Right lobe of liver (tissue), 6 donors: Measurements from ENCODE around the gene DIRAS3. TPM values are rescaled to one million over a fixed set of nuclear protein-coding genes. Genes with fewer than 3 reads are reported as not detected.
"Not testable (repeated sequence)": the region's sequence is repeated elsewhere in the genome, so short reads cannot be mapped to it uniquely, and the experiment has no call there.

ENCODE experiments used
- ATAC-seq, 4 donors: fragments of 200-7000 bp; cut with Tn5 transposase; one replicate each; pipeline ENCODE4 v1.9.1; 2020; ENCODE audit warnings: mild to moderate bottlenecking in 4 of 4, moderate library complexity in 4 of 4
- DNase-seq, 3 donors: peaks; one replicate each; pipeline ENCODE4 v3.0.0-alpha.2; 2020
- H3K27ac ChIP-seq, 3 donors: fragments of 200-600 bp; one replicate each; pipeline ENCODE4 v1.8.0; 2022
- H3K27me3 ChIP-seq, 2 donors: fragments of 200-600 bp; one replicate each; pipeline ENCODE4 v1.8.0; 2022
- H3K36me3 ChIP-seq, 4 donors: fragments of 200-600 bp; sonication (generic) in 1 of 4; one replicate each; pipeline versions ENCODE4 v1.5.1 to v1.8.0; 2017 to 2022; ENCODE audit warnings: control low read depth in 1 of 4
- H3K4me1 ChIP-seq, 4 donors: fragments of 200-600 bp; sonication (generic) in 1 of 4; one replicate each; pipeline versions ENCODE4 v1.5.1 to v1.8.0; 2017 to 2022; ENCODE audit warnings: control low read depth in 1 of 4
- H3K4me3 ChIP-seq, 3 donors: fragments of 200-600 bp; one replicate each; pipeline ENCODE4 v1.8.0; 2022
- H3K9me3 ChIP-seq, 4 donors: fragments of 200-600 bp; sonication (generic) in 1 of 4; one replicate each; pipeline versions ENCODE4 v1.5.1 to v1.8.0; 2017 to 2022; ENCODE audit warnings: control low read depth in 1 of 4
- POLR2A ChIP-seq: fragments of 450-650 bp; IDR thresholded peaks from one replicate; pipeline ENCODE4 v1.6.1; 2017; ENCODE audit warnings: antibody characterized with exemption, mild to moderate bottlenecking
- WGBS: methylation state at CpG from one replicate; pipeline ENCODE4 v1.1.6; 2018; ENCODE audit warnings: low coverage, low lambda C conversion rate; ENCODE audit not compliant: insufficient coverage; ENCODE audit errors: missing lambda C conversion rate; 5-methylcytosine and 5-hydroxymethylcytosine counted together
- intact Hi-C, 2 donors: fragments of 100-400 bp; cut with DNase I; formaldehyde crosslinking; loops; one replicate each; pipeline versions ENCODE4 v1.11.2 to v1.14.1; 2022
- total RNA-seq, 6 experiments: library from RNA; depleted of rRNA in 2 of 6; stranded (reverse); fragments of >200 nt in 2 of 6; fragmentation: NEBNext Ultra II Directional in 3 of 6; extraction: Animal tissue kit (Norgen Biotek cat#: 25700) in 3 of 6; gene quantifications; one replicate each; pipeline versions ENCODE4 v1.1.0 to v1.2.4, GENCODE V29; 2016 to 2023
- TF ChIP-seq, protein P1 (sequence below), 4 donors: fragments of 200-600 bp in 3 of 4; fragments of 450-650 bp in 1 of 4; IDR thresholded peaks; one replicate each; pipeline versions ENCODE4 v1.5.1 to v1.8.0; 2016 to 2022; ENCODE audit warnings: antibody characterized with exemption in 4 of 4, mild to moderate bottlenecking in 2 of 4
- donor health status: DM: no; HTN: yes; CAD: no.
- donor health status: DM: no; HTN: no; CAD: no.
- donor health status: DM: no; HTN: no; CAD: no.
- donor health status: DM: no; HTN: yes; CAD: no.
- donor health status: DM: no; HTN: yes; CAD: no.

DIRAS3 gene
- total RNA-seq, 6 experiments from 2014 or later, result 0.62 to 6.4 (median 1.9) TPM

- no peak for DNase-seq
- intact Hi-C loops, result loop anchor here in 1 of 2 donors (10.0 kb wide), 1 partner anchor 157 kb away; no protein-coding TSS in a partner anchor
- no peaks in the 10 kb centered on the region for H3K36me3 ChIP-seq
- no peak for ATAC-seq
- H3K27ac ChIP-seq, result no peak overlapping the region
- no peaks in the 10 kb centered on the region for H3K4me1 ChIP-seq
- 90% methylated on average over 2 of the region's 2 CpGs for WGBS
- H3K4me3 ChIP-seq, result no peak overlapping the region
- no peak for TF ChIP-seq POLR2A
- TF ChIP-seq, protein P1, sequence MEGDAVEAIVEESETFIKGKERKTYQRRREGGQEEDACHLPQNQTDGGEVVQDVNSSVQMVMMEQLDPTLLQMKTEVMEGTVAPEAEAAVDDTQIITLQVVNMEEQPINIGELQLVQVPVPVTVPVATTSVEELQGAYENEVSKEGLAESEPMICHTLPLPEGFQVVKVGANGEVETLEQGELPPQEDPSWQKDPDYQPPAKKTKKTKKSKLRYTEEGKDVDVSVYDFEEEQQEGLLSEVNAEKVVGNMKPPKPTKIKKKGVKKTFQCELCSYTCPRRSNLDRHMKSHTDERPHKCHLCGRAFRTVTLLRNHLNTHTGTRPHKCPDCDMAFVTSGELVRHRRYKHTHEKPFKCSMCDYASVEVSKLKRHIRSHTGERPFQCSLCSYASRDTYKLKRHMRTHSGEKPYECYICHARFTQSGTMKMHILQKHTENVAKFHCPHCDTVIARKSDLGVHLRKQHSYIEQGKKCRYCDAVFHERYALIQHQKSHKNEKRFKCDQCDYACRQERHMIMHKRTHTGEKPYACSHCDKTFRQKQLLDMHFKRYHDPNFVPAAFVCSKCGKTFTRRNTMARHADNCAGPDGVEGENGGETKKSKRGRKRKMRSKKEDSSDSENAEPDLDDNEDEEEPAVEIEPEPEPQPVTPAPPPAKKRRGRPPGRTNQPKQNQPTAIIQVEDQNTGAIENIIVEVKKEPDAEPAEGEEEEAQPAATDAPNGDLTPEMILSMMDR (IDR thresholded peaks at IDR 0.05), result no peak
- no peaks in the 10 kb centered on the region for H3K9me3 ChIP-seq
- no peaks in the 10 kb centered on the region for H3K27me3 ChIP-seq
Observed at GRCh38 chr1:68011657-68012375, 38.6 kb downstream of the DIRAS3 start.

DNA sequence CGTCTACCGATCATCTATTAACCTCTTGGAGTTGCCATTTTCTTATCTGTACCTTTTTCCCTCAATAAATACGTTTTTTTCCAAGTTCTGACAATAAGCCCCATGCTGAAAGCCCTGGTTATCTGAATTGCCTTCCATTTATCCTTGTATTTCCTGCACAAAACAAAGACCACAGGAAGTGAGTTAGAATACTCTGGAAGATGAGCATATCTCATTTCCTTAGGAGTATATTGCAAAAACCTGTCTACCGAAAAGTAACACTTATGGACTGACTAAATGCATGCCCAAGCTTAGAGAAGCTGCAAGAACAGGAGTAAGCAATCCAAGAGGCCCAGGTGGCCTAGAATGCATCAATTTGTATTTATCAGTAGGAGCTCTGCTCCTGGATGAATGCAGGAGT is 39.9 kb downstream of the DIRAS3 start:
- WGBS, result 26% methylated on average over 4 of the region's 4 CpGs
- intact Hi-C loops, result loop anchor here in 1 of 2 donors (10.0 kb wide), 1 partner anchor 156 kb away; no protein-coding TSS in a partner anchor
- DNase-seq, result no peak
- Histone ChIP-seq H3K27ac (no peak overlapping the region), H3K36me3 (no peaks in the 10 kb centered on the region), H3K27me3 (no peaks in the 10 kb centered on the region), H3K9me3 (no peaks in the 10 kb centered on the region), H3K4me1 (no peaks in the 10 kb centered on the region), H3K4me3 (no peak overlapping the region)
- ATAC-seq, result peak in 2 of 4 donors; percentile 27 to 42
- TF ChIP-seq POLR2A, result no peak
- TF ChIP-seq, protein P1 (IDR thresholded peaks at IDR 0.05), result no peak

GRCh38 chr1:68010090-68010489 is 40.3 kb downstream of the DIRAS3 start:
- Histone ChIP-seq H3K4me1 (no peaks in the 10 kb centered on the region), H3K9me3 (no peaks in the 10 kb centered on the region), H3K27ac (no peak overlapping the region), H3K27me3 (no peaks in the 10 kb centered on the region), H3K4me3 (no peak overlapping the region), H3K36me3 (no peaks in the 10 kb centered on the region)
- TF ChIP-seq, protein P1 (IDR thresholded peaks at IDR 0.05), result peak; percentile 37 to 48 (median 40)
- no peak for TF ChIP-seq POLR2A
- intact Hi-C loops, result loop anchor here in 1 of 2 donors (10.0 kb wide), 1 partner anchor 155 kb away; no protein-coding TSS in a partner anchor
- ATAC-seq, result peak; percentile 48 to 75 (median 57)
- DNase-seq, result no peak

GRCh38 chr1:68003626-68004025 is 46.8 kb downstream of the DIRAS3 start:
- DNase-seq, H3K36me3 ChIP-seq, intact Hi-C loops, H3K27ac ChIP-seq, H3K4me3 ChIP-seq, H3K9me3 ChIP-seq, ATAC-seq, H3K4me1 ChIP-seq, H3K27me3 ChIP-seq: not testable (repeated sequence)
- 79% methylated on average over 2 of the region's 3 CpGs for WGBS

- Histone ChIP-seq H3K36me3 (no peaks in the 10 kb centered on the region), H3K27me3 (no peaks in the 10 kb centered on the region), H3K9me3 (no peaks in the 10 kb centered on the region), H3K4me1 (no peaks in the 10 kb centered on the region), H3K4me3 (no peak overlapping the region), H3K27ac (no peak overlapping the region)
- no peak for DNase-seq
- TF ChIP-seq POLR2A, result no peak
- TF ChIP-seq, protein P1 (IDR thresholded peaks at IDR 0.05), result no peak
- intact Hi-C loops, result no loop called here
- WGBS, result 0% methylated on average over 1 of the region's 1 CpG
- ATAC-seq, result no peak
Observed at GRCh38 chr1:68000191-68000590, 50.2 kb downstream of the DIRAS3 start.
